MM.1S (cell line): Measurements from ENCODE around the gene BZW2.

Source experiments
- DNase-seq: peaks from one replicate; pipeline ENCODE4 v3.0.0-alpha.2; 2015
- H2AFZ ChIP-seq: fragments of 300-600 bp; sonication (generic); 2 replicates; pipeline ENCODE4 v1.6.0; 2016; ENCODE audit warnings: antibody characterized with exemption, low read length
- H3F3A ChIP-seq: fragments of 300-600 bp; sonication (generic); 2 replicates; pipeline ENCODE4 v1.6.1; 2016; ENCODE audit warnings: mild to moderate bottlenecking, antibody characterized with exemption, low read length, moderate library complexity, mixed read lengths; ENCODE audit not compliant: insufficient read depth
- H3K27ac ChIP-seq: fragments of 300-600 bp; sonication (generic); 2 replicates; pipeline ENCODE4 v1.5.1; 2016; ENCODE audit warnings: mild to moderate bottlenecking, low read length
- H3K27me3 ChIP-seq: fragments of 300-600 bp; sonication (generic); replicated peaks from 2 replicates; pipeline ENCODE4 v1.6.0; 2016; ENCODE audit warnings: low read length; ENCODE audit not compliant: insufficient read depth
- H3K36me3 ChIP-seq: fragments of 300-600 bp; sonication (generic); replicated peaks from 2 replicates; pipeline ENCODE4 v1.6.1; 2016; ENCODE audit warnings: mild to moderate bottlenecking, low read length, mixed read lengths; ENCODE audit not compliant: insufficient read depth
- H3K4me1 ChIP-seq: fragments of 300-600 bp; sonication (generic); 2 replicates; pipeline ENCODE4 v1.6.1; 2016; ENCODE audit warnings: low read length, mixed read lengths
- H3K4me2 ChIP-seq: fragments of 300-600 bp; sonication (generic); 2 replicates; pipeline ENCODE4 v1.6.0; 2016; ENCODE audit warnings: low read depth, low read length
- H3K4me3 ChIP-seq: fragments of 300-600 bp; sonication (generic); 2 replicates; pipeline ENCODE4 v1.5.1; 2016; ENCODE audit warnings: low read length, mixed read lengths
- H3K79me2 ChIP-seq: fragments of 300-600 bp; sonication (generic); 2 replicates; pipeline ENCODE4 v1.6.1; 2016; ENCODE audit warnings: mixed run types, low read length, mixed read lengths
- H3K9ac ChIP-seq: fragments of 300-600 bp; sonication (generic); 2 replicates; pipeline ENCODE4 v1.6.1; 2016; ENCODE audit warnings: low read length, mixed read lengths
- H3K9me2 ChIP-seq: fragments of 300-600 bp; sonication (generic); replicated peaks from 2 replicates; pipeline ENCODE4 v1.6.1; 2016; ENCODE audit warnings: mild to moderate bottlenecking, low read length, mixed read lengths; ENCODE audit not compliant: insufficient read depth
- H3K9me3 ChIP-seq: fragments of 300-600 bp; sonication (generic); replicated peaks from 2 replicates; pipeline ENCODE4 v1.6.1; 2016; ENCODE audit warnings: mild to moderate bottlenecking, low read length, mixed read lengths; ENCODE audit not compliant: insufficient read depth
- H4K20me1 ChIP-seq: fragments of 300-600 bp; sonication (generic); 2 replicates; pipeline ENCODE4 v1.6.1; 2016; ENCODE audit warnings: mild to moderate bottlenecking, low read length, moderate library complexity, mixed read lengths; ENCODE audit not compliant: insufficient read depth
- CTCF ChIP-seq: fragments of 300-600 bp; sonication (generic); IDR thresholded peaks from 2 replicates; pipeline ENCODE4 v1.5.1; 2016; ENCODE audit warnings: antibody characterized with exemption, low read length, mixed read lengths
- EZH2 ChIP-seq: fragments of 300-600 bp; sonication (generic); optimal IDR thresholded peaks from 2 replicates; pipeline ENCODE3; 2017; ENCODE audit warnings: low read depth, mild to moderate bottlenecking, antibody characterized with exemption, low read length, mixed read lengths
- EZH2phosphoT487 ChIP-seq: fragments of 300-600 bp; sonication (generic); IDR thresholded peaks from 2 replicates; pipeline ENCODE4 v1.6.1; 2018; ENCODE audit warnings: antibody characterized with exemption, low read length

The BZW2 gene

GRCh38 chr7:16743236-16743635 lies 97.3 kb downstream of the BZW2 start:
- no peak for TF ChIP-seq EZH2
- DNase-seq, result no peak
- Histone ChIP-seq H3K27ac (no peak overlapping the region), H3K9ac (no peak overlapping the region), H3K4me3 (no peak overlapping the region), H3F3A (no peaks in the 10 kb centered on the region), H4K20me1 (no peaks in the 10 kb centered on the region), H3K9me2 (no peaks in the 10 kb centered on the region), H3K4me2 (no peak overlapping the region), H3K79me2 (no peaks in the 10 kb centered on the region), H3K27me3 (no peaks in the 10 kb centered on the region), H3K9me3 (no peaks in the 10 kb centered on the region), H3K36me3 (no peaks in the 10 kb centered on the region), H2AFZ (no peak overlapping the region), H3K4me1 (no peaks in the 10 kb centered on the region)

DNA sequence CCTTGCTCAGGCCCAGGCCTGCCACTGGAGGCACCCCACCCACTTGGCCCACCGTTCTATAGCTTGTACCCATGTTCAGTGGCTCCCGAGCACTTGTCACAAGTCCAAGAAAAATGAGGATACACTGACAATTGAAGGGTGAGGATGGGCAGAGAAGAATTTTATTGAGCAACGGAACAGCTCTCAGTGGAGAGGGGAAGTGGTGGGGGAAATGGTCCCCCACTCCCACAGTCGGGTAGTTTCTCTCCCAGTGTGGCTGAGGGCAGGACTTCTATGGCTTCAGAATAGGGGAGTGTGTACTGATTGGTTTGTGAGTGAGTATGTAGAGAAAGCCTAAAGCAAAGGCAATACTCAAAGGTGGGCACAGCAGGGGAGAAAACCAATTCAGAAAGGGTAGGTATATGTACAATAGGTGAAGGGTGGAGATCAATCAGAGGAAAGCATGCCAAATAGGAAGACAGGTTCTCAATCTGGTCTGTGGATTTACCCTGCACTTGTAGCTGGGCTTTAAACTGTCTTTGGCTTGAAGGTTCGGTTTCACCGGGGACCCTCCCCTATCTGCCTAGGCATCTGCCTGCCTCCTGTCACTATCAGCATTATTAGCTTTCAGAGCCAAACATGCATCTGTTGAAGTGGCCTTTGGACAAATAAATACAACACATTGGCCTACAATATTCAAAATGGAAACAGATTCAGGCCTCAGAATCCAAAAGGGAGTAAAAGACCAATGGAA lies 98.7 kb downstream of the BZW2 start:
- Histone ChIP-seq H3F3A (no peaks in the 10 kb centered on the region), H3K9ac (no peak overlapping the region), H3K36me3 (no peaks in the 10 kb centered on the region), H3K79me2 (no peaks in the 10 kb centered on the region), H3K4me1 (no peaks in the 10 kb centered on the region), H3K9me3 (no peaks in the 10 kb centered on the region), H2AFZ (no peak overlapping the region), H3K4me3 (no peak overlapping the region), H3K9me2 (no peaks in the 10 kb centered on the region), H3K27ac (no peak overlapping the region), H3K4me2 (no peak overlapping the region), H3K27me3 (no peaks in the 10 kb centered on the region), H4K20me1 (no peaks in the 10 kb centered on the region)
- TF ChIP-seq EZH2phosphoT487 (no peak), EZH2 (no peak), CTCF (no peak)
- DNase-seq, result no peak

- no peak overlapping the region for H2AFZ ChIP-seq
- no peak overlapping the region for H3K4me2 ChIP-seq
- TF ChIP-seq CTCF (no peak), EZH2 (no peak), EZH2phosphoT487 (no peak)
- no peaks in the 10 kb centered on the region for H3F3A ChIP-seq
- no peaks in the 10 kb centered on the region for H3K9me2 ChIP-seq
- no peak overlapping the region for H3K27ac ChIP-seq
- H3K4me1 ChIP-seq, result no peaks in the 10 kb centered on the region
- no peak overlapping the region for H3K9ac ChIP-seq
- no peak overlapping the region for H3K4me3 ChIP-seq
- H4K20me1 ChIP-seq, result no peaks in the 10 kb centered on the region
- no peaks in the 10 kb centered on the region for H3K79me2 ChIP-seq
- no peaks in the 10 kb centered on the region for H3K36me3 ChIP-seq
- DNase-seq, result no peak
- H3K9me3 ChIP-seq, result no peaks in the 10 kb centered on the region
- H3K27me3 ChIP-seq, result no peaks in the 10 kb centered on the region
These were observed 99.7 kb downstream of the BZW2 start for GRCh38 chr7:16745645-16746044.

DNA sequence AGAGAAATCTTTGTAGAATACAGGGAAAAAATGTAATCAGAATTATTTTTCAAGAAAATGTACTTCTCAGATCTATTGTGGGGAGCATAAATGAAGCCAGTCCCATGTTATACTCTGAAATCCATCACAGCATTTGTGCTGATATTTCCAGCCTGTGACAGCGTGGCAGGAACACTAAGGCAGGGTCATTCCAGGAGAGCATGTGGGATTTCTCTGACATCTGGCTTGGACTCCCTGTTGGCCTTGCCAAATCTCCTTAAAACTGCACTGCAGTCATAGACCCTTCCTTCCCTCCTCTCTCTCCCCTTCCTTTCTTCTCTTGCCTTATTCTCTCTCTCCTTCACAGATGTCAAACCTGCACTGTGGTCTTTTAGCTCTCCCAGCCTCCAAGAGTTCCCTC lies 101.1 kb downstream of the BZW2 start:
- Histone ChIP-seq H3K9me3 (no peaks in the 10 kb centered on the region), H3F3A (no peaks in the 10 kb centered on the region), H3K9ac (no peak overlapping the region), H3K27ac (no peak overlapping the region), H3K4me1 (no peaks in the 10 kb centered on the region), H3K36me3 (no peaks in the 10 kb centered on the region), H3K4me2 (no peak overlapping the region), H4K20me1 (no peaks in the 10 kb centered on the region), H3K27me3 (no peaks in the 10 kb centered on the region), H3K4me3 (no peak overlapping the region), H2AFZ (no peak overlapping the region), H3K9me2 (no peaks in the 10 kb centered on the region), H3K79me2 (no peaks in the 10 kb centered on the region)
- no peak for TF ChIP-seq EZH2
- no peak for TF ChIP-seq CTCF
- no peak for TF ChIP-seq EZH2phosphoT487
- no peak for DNase-seq
